ENCODE data around the gene DNAJB6. TPM values are rescaled to one million over a fixed set of nuclear protein-coding genes. Genes with fewer than 3 reads are reported as not detected.

The DNAJB6 gene
- total and polyA plus RNA-seq, 2 of the 4 experiments (the other 2 are of a cell fraction), result 93.4 to 165 TPM

GRCh38 chr7:157386979-157387800 is 50.4 kb downstream of the DNAJB6 start (continued):
- no peak for TF ChIP-seq NFE2L2 (IDR thresholded peaks at IDR 0.05; ENCODE audit: low read depth, low read length)

DNA sequence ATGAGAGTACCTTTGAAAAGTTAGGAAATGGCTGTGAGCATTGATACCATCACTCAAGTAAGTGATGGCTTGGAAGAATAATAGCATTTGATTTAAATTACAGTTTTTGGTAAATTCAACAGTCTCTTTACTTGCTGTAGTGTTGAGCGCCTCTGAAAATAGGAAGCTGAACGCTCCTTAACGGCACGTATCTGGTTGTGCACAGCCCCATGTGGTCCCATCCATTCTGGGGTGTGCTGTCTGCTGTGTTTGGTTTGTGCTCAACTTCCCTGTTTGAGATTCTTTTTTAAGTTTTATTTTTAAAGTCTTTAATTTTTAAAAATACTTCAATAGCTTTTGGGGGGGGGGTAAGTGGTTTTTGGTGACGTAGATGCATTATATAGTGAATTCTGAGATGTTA is 51.5 kb downstream of the DNAJB6 start:
- no peak overlapping the region for H3K4me3 ChIP-seq (ENCODE audit: insufficient read depth, low read depth, low read length)
- CTCF ChIA-PET, result no interaction called here
- no peak overlapping the region for H2BK15ac ChIP-seq (ENCODE audit: low read depth, low read length)
- H2AK9ac ChIP-seq (replicated peaks; ENCODE audit: low read depth, low read length, poor library complexity), result no peak overlapping the region
- H3K36me3 ChIP-seq (ENCODE audit: control insufficient read depth, insufficient read depth, low read length), result peaks cover 42% of the 10 kb centered on the region
- dilution Hi-C loops (cut with HindIII; ENCODE audit: low sequenced_read_pairs, unreplicated experiment) (no loop called here), in situ Hi-C loops (cut with MboI; ENCODE audit: low sequenced_read_pairs) (loop anchor here (25.0 kb wide), 1 partner anchor 426 kb away; no protein-coding TSS in a partner anchor), intact Hi-C loops (cut with micrococcal nuclease) (no loop called here)
- H3K18ac ChIP-seq (ENCODE audit: low read depth, low read length), result no peak overlapping the region
- POLR2A ChIA-PET (ENCODE audit: unreplicated experiment), result no interaction called here
- no peak overlapping the region for H4K5ac ChIP-seq (ENCODE audit: low read depth, low read length)
- ATAC-seq (ENCODE audit: low read depth) (no peak), DNase-seq (no peak)
- H3K9ac ChIP-seq (ENCODE audit: low read depth, low read length), result no peak overlapping the region
- no peak overlapping the region for H3K14ac ChIP-seq (replicated peaks; ENCODE audit: low read depth, low read length)
- no peaks in the 10 kb centered on the region for H3K9me3 ChIP-seq (ENCODE audit: control insufficient read depth, insufficient read depth, low read length)
- H4K8ac ChIP-seq (ENCODE audit: low read depth in 2 of 2, low read length in 2 of 2), result no peak overlapping the region
- H2BK5ac ChIP-seq (ENCODE audit: low read depth, low read length, poor library complexity, severe bottlenecking), result no peak overlapping the region
- no peak overlapping the region for H4K91ac ChIP-seq (ENCODE audit: insufficient read depth, low read depth, low read length)
- no TSS peak for BruUV-seq (replicated peaks)
- no peak overlapping the region for H2AK5ac ChIP-seq (ENCODE audit: low read depth, low read length)
- no peak overlapping the region for H3K27ac ChIP-seq (ENCODE audit: insufficient read depth, low read length)
- H2AFZ ChIP-seq (replicated peaks; ENCODE audit: low read length, poor library complexity), result no peak overlapping the region
- H3K27me3 ChIP-seq (ENCODE audit: control insufficient read depth, insufficient read depth, low read length), result no peaks in the 10 kb centered on the region
- H2BK20ac ChIP-seq (ENCODE audit: low read depth, low read length), result no peak overlapping the region
- no peak overlapping the region for H3K56ac ChIP-seq (ENCODE audit: extremely low read depth, insufficient read depth, low read length)
- peaks cover 66% of the 10 kb centered on the region for H4K20me1 ChIP-seq (ENCODE audit: insufficient read depth, low read length)
- H3K4ac ChIP-seq (ENCODE audit: low read depth, low read length), result no peak overlapping the region
- peaks cover 53 to 79% of the 10 kb centered on the region in 2 experiments for H3K79me1 ChIP-seq (ENCODE audit: low read depth in 1 of 2, low read length in 2 of 2)
- no peak overlapping the region for H3K23ac ChIP-seq (ENCODE audit: low read depth, low read length)
- peaks cover 26% of the 10 kb centered on the region for H3K9me1 ChIP-seq (ENCODE audit: insufficient read depth, low read length)
- H3K4me2 ChIP-seq (ENCODE audit: low read depth, low read length), result no peak overlapping the region
- no peak overlapping the region for H2BK120ac ChIP-seq (ENCODE audit: low read depth, low read length)
- H3K4me1 ChIP-seq (ENCODE audit: control insufficient read depth, insufficient read depth, low read length), result no peaks in the 10 kb centered on the region
- TF ChIP-seq RCOR1 (IDR thresholded peaks at IDR 0.05; ENCODE audit: insufficient replicate concordance, low read length) (no peak), POLR2A (IDR thresholded peaks at IDR 0.05; ENCODE audit: low read depth, low read length) (no peak), RAD21 (IDR thresholded peaks at IDR 0.05; ENCODE audit: low read length) (no peak), NFE2L2 (IDR thresholded peaks at IDR 0.05; ENCODE audit: low read depth, low read length) (no peak), CHD1 (IDR thresholded peaks at IDR 0.05; ENCODE audit: low read depth, low read length) (no peak), MAFK (IDR thresholded peaks at IDR 0.05; ENCODE audit: low read depth, low read length) (no peak), CEBPB (IDR thresholded peaks at IDR 0.05; ENCODE audit: low read depth, low read length) (no peak), FOS (IDR thresholded peaks at IDR 0.05; ENCODE audit: low read depth, low read length) (no peak)
- WGBS, 2 experiments (ENCODE audit: extremely low coverage in 2 of 2, insufficient read length in 1 of 2), result no CpG with 5 or more reads among the region's 5 CpGs

Data from IMR-90 (cell line).